Upper lobe of left lung (tissue), 6 donors: ENCODE data around the gene LCT. TPM values are rescaled to one million over a fixed set of nuclear protein-coding genes. Genes with fewer than 3 reads are reported as not detected.

Experiments
- ATAC-seq, 2 donors: fragments of 200-7000 bp; cut with Tn5 transposase; one replicate each; pipeline ENCODE4 v1.9.1; 2022; ENCODE audit warnings: mild to moderate bottlenecking in 2 of 2, moderate library complexity in 2 of 2; ENCODE audit not compliant: low FRiP score in 2 of 2
- DNase-seq, 2 donors: peaks; one replicate each; pipeline ENCODE4 v3.0.0-alpha.2; 2019 to 2020
- H3K27ac ChIP-seq, 4 donors: fragments of 200-600 bp; sonication (generic); one replicate each; pipeline ENCODE4 v1.5.1; 2016 to 2019
- H3K27me3 ChIP-seq, 4 donors: fragments of 200-600 bp; sonication (generic); one replicate each; pipeline ENCODE4 v1.5.1; 2017 to 2019
- H3K36me3 ChIP-seq, 4 donors: fragments of 200-600 bp; sonication (generic); one replicate each; pipeline ENCODE4 v1.5.1; 2016 to 2019
- H3K4me1 ChIP-seq, 4 donors: fragments of 200-600 bp; sonication (generic); one replicate each; pipeline ENCODE4 v1.5.1; 2018 to 2019
- H3K4me3 ChIP-seq, 4 donors: fragments of 200-600 bp; sonication (generic); one replicate each; pipeline ENCODE4 v1.5.1; 2017 to 2019; ENCODE audit warnings: mild to moderate bottlenecking in 2 of 4, moderate library complexity in 1 of 4
- H3K9me3 ChIP-seq, 4 donors: fragments of 200-600 bp; sonication (generic); one replicate each; pipeline ENCODE4 v1.5.1; 2018 to 2019
- EP300 ChIP-seq, 4 donors: sonication (generic); formaldehyde crosslinking; IDR thresholded peaks; one replicate each; pipeline ENCODE4 v1.5.1; 2017; ENCODE audit warnings: antibody characterized with exemption in 4 of 4, control low read depth in 2 of 4
- POLR2A ChIP-seq, 4 donors: fragments of 450-650 bp; IDR thresholded peaks; one replicate each; pipeline ENCODE4 v1.5.1; 2016 to 2017; ENCODE audit warnings: antibody characterized with exemption in 4 of 4, mild to moderate bottlenecking in 2 of 4
- POLR2AphosphoS5 ChIP-seq, 2 donors: sonication (generic); formaldehyde crosslinking; IDR thresholded peaks; one replicate each; pipeline ENCODE4 v1.5.1; 2017; ENCODE audit warnings: antibody characterized with exemption in 2 of 2
- WGBS, 2 donors: methylation state at CpG; one replicate each; pipeline ENCODE4 v1.1.5; 2017 to 2018; 5-methylcytosine and 5-hydroxymethylcytosine counted together
- total RNA-seq, 6 donors: library from RNA; depleted of rRNA in 4 of 6; stranded (reverse); fragments of >200 nt in 4 of 6; gene quantifications; one replicate each; pipeline versions ENCODE4 v1.1.0 to v1.2.1, GENCODE V29; 2016 to 2021
- TF ChIP-seq, protein P1 (sequence below), 6 experiments: fragments of 450-650 bp in 4 of 6; fragments of 200-600 bp in 2 of 6; sonication (generic) in 2 of 6; IDR thresholded peaks; one replicate each; pipeline ENCODE4 v1.5.1; 2016 to 2019; ENCODE audit warnings: antibody characterized with exemption in 6 of 6
- donor health status: DM: no; HTN: no; CAD: no; lungs with moderate emphysema.
- donor health status: DM: no; HTN: yes; CAD: no; lungs with severe emphysema.

Gene LCT
- total RNA-seq, 6 donors from 2014 or later: 0.03 to 0.20 TPM; not detected in 4

DNA sequence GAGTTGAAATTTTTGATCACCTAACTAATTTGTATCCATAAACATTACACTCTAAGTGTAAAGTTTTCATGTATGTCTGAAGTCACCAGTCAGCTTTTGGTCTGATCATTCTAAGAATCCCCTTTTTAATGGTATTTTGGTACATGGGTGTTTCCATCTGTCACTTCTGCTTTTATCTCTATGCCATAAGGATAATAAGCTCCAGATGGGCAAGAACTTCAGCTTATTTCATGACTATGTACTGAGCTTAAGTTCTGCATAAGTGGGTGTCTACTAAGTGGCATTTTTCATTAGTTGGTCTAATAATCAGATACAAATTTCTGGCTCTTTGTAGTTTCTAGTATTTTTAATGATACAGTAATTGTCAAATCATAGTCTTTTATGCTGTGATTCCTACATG, 75.0 kb downstream of the LCT start:
- no peak for TF ChIP-seq POLR2A (IDR thresholded peaks at IDR 0.05)
- TF ChIP-seq, protein P1, sequence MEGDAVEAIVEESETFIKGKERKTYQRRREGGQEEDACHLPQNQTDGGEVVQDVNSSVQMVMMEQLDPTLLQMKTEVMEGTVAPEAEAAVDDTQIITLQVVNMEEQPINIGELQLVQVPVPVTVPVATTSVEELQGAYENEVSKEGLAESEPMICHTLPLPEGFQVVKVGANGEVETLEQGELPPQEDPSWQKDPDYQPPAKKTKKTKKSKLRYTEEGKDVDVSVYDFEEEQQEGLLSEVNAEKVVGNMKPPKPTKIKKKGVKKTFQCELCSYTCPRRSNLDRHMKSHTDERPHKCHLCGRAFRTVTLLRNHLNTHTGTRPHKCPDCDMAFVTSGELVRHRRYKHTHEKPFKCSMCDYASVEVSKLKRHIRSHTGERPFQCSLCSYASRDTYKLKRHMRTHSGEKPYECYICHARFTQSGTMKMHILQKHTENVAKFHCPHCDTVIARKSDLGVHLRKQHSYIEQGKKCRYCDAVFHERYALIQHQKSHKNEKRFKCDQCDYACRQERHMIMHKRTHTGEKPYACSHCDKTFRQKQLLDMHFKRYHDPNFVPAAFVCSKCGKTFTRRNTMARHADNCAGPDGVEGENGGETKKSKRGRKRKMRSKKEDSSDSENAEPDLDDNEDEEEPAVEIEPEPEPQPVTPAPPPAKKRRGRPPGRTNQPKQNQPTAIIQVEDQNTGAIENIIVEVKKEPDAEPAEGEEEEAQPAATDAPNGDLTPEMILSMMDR (IDR thresholded peaks at IDR 0.05): no peak
- TF ChIP-seq POLR2AphosphoS5 (IDR thresholded peaks at IDR 0.05): no peak
- no peak for TF ChIP-seq EP300 (IDR thresholded peaks at IDR 0.05)
- H3K4me3 ChIP-seq: no peak overlapping the region
- peaks cover 13 to 99% (median 69%) of the 10 kb centered on the region in 4 donors for H3K36me3 ChIP-seq
- no peaks in the 10 kb centered on the region for H3K4me1 ChIP-seq
- DNase-seq: no peak
- H3K27me3 ChIP-seq: no peaks in the 10 kb centered on the region
- no peak overlapping the region for H3K27ac ChIP-seq
- peaks cover 0 to 5% (median under 1%) of the 10 kb centered on the region in 4 donors for H3K9me3 ChIP-seq
- ATAC-seq: no peak

DNA sequence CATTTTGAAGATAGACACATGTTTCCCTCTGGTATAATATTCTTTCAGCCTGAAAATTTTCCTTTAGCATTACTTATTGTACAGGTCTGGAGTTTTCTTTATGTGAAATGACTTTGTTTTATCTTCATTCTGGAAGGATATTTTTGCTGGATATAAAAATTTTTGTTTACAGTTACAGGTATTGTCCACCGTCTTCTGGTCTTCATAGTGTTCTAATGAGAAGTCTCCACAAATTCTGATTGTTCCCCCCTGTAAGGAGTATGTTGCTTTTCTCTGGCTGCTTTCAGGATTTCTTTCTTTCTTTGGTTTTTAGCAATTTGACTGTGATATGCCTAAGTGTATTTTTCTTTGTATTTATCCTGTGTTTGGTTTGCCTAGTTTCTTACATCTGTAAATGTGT, 80.3 kb downstream of the LCT start:
- WGBS, 2 donors: 100% methylated on average over 1 of the region's 1 CpG
- no peak overlapping the region for H3K4me3 ChIP-seq
- peaks cover 2 to 10% (median 9%) of the 10 kb centered on the region in 4 donors for H3K9me3 ChIP-seq
- DNase-seq (no peak), ATAC-seq (no peak)
- no peaks in the 10 kb centered on the region for H3K27me3 ChIP-seq
- peaks cover 20 to 99% (median 70%) of the 10 kb centered on the region in 4 donors for H3K36me3 ChIP-seq
- no peaks in the 10 kb centered on the region for H3K4me1 ChIP-seq
- no peak overlapping the region for H3K27ac ChIP-seq
- TF ChIP-seq POLR2AphosphoS5 (IDR thresholded peaks at IDR 0.05) (no peak), POLR2A (IDR thresholded peaks at IDR 0.05) (no peak), EP300 (IDR thresholded peaks at IDR 0.05) (no peak)
- TF ChIP-seq, protein P1 (IDR thresholded peaks at IDR 0.05): no peak

DNA sequence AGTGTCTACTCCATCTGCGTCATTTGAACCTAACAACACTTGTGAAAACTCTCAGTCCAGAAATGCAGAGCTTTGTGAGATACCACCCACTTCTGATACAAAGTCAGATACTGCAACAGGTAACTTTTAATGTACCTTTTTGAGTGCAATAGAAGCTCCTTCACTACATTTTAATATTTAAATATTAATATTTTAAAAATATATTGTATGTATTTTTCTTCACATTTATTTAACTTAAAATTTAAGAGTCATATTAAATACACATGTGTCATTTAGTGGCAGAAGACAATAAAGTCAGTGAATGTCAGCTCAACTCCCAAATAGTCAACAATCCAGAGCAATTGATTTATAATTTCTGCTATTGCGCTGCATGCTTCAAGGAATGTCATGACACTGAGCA, 81.4 kb downstream of the LCT start:
- Histone ChIP-seq H3K27ac (no peak overlapping the region), H3K27me3 (no peaks in the 10 kb centered on the region), H3K4me1 (no peaks in the 10 kb centered on the region), H3K9me3 (peaks cover 2 to 10% (median 9%) of the 10 kb centered on the region in 4 donors), H3K36me3 (peaks cover 20 to 96% (median 62%) of the 10 kb centered on the region in 4 donors), H3K4me3 (no peak overlapping the region)
- DNase-seq (no peak), ATAC-seq (no peak)
- WGBS, 2 donors: 97 to 99% methylated on average over 2 of the region's 2 CpGs
- TF ChIP-seq, protein P1 (IDR thresholded peaks at IDR 0.05): no peak
- TF ChIP-seq POLR2AphosphoS5 (IDR thresholded peaks at IDR 0.05) (no peak), EP300 (IDR thresholded peaks at IDR 0.05) (no peak), POLR2A (IDR thresholded peaks at IDR 0.05) (no peak)

DNA sequence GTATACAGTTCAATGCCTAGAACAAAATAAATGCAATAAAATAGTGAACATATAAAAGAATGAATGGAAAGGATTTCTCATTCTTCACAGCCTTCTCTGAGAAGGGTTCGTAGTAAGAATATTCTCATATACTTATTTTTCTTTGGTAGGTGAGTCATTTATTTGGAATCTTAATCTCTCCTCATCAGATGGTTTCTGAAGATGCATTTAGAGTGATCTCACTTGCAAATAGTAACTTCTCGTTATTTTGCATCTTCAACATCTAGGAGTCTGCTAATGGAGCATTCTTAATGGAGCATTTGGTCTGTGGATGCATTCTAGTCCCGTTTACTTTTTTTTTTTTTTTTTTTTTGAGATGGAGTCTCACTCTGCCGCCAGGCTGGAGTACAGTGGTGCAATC, 91.4 kb downstream of the LCT start:
- DNase-seq (no peak), ATAC-seq (no peak)
- Histone ChIP-seq H3K27me3 (no peaks in the 10 kb centered on the region), H3K9me3 (no peaks in the 10 kb centered on the region), H3K36me3 (peaks cover 6 to 38% (median 11%) of the 10 kb centered on the region in 4 donors), H3K4me3 (no peak overlapping the region), H3K27ac (no peak overlapping the region), H3K4me1 (peaks cover 24 to 32% (median 27%) of the 10 kb centered on the region in 4 donors)
- TF ChIP-seq POLR2A (IDR thresholded peaks at IDR 0.05): no peak
- TF ChIP-seq, protein P1 (IDR thresholded peaks at IDR 0.05): no peak
- no peak for TF ChIP-seq EP300 (IDR thresholded peaks at IDR 0.05)
- no peak for TF ChIP-seq POLR2AphosphoS5 (IDR thresholded peaks at IDR 0.05)
- WGBS, 2 donors: 89 to 91% methylated on average over 3 to 4 of the region's 4 CpGs

DNA sequence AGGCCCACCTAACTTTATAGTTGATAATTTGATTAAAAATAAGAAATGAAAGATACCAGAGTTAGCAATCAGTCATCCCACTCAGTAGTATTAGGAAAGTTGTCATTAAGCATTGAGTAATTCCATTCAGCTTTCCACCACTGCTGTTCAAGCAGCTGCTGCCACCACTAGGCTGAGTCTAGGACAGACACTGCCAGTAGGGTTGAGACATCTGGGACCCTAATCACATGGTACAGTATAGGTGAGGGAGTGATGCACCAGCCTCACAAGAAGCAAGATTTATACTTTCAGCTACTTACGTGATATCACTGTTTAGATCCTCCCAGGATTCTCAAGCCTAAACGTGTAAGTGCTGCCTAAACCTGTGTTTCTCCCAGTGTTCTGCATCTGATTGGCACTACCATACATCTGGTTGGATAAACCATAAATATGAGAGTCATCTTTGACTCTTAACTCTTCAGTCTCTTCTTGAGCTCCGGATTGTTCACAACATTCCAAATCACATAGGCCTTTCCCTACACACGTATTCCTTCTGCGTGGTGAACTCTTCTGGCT, 92.1 kb downstream of the LCT start:
- DNase-seq (peak in 1 of 2 donors; percentile 28), ATAC-seq (no peak)
- WGBS, 2 donors: 87 to 88% methylated on average over 5 of the region's 5 CpGs
- H3K27me3 ChIP-seq: no peaks in the 10 kb centered on the region
- H3K36me3 ChIP-seq: peaks cover 6 to 31% (median 10%) of the 10 kb centered on the region in 4 donors
- no peaks in the 10 kb centered on the region for H3K9me3 ChIP-seq
- H3K4me1 ChIP-seq: peaks cover 24 to 32% (median 27%) of the 10 kb centered on the region in 4 donors
- H3K27ac ChIP-seq: peak overlapping the region in 1 of 4 donors; percentile 11
- no peak overlapping the region for H3K4me3 ChIP-seq
- no peak for TF ChIP-seq EP300 (IDR thresholded peaks at IDR 0.05)
- TF ChIP-seq POLR2A (IDR thresholded peaks at IDR 0.05): no peak
- no peak for TF ChIP-seq POLR2AphosphoS5 (IDR thresholded peaks at IDR 0.05)
